ENCODE data around the gene ZMYM5.
A peak's percentile ranks its signal among the peaks of the same experiment; 100 is the strongest.
"Not testable (repeated sequence)": the region's sequence is repeated elsewhere in the genome, so short reads cannot be mapped to it uniquely, and the experiment has no call there.

The ZMYM5 gene

GRCh38 chr13:19818223-19818842 is 45.1 kb downstream of the ZMYM5 start:
- no peak for DNase-seq (ENCODE audit: low spot score)

GRCh38 chr13:19817510-19818158 is 45.8 kb downstream of the ZMYM5 start:
- no peak for DNase-seq (ENCODE audit: low spot score)

- DNase-seq (ENCODE audit: low spot score) = no peak
These were observed 46.3 kb downstream of the ZMYM5 start for GRCh38 chr13:19817106-19817505.

- not testable (repeated sequence) for DNase-seq (ENCODE audit: low spot score)
These were observed 47.6 kb downstream of the ZMYM5 start for GRCh38 chr13:19815842-19816241.

GRCh38 chr13:19810996-19811881 is 52.2 kb downstream of the ZMYM5 start:
- DNase-seq (ENCODE audit: low spot score) = no peak

GRCh38 chr13:19810151-19810550 is 53.3 kb downstream of the ZMYM5 start:
- DNase-seq (ENCODE audit: low spot score) = no peak

GRCh38 chr13:19805765-19806164 is 57.7 kb downstream of the ZMYM5 start:
- no peak for DNase-seq (ENCODE audit: low spot score)

- DNase-seq (ENCODE audit: low spot score) = no peak
These were observed 67.5 kb downstream of the ZMYM5 start for GRCh38 chr13:19795956-19796355.

GRCh38 chr13:19794631-19795030 is 68.8 kb downstream of the ZMYM5 start:
- DNase-seq (ENCODE audit: low spot score) = no peak

- DNase-seq (ENCODE audit: low spot score) = no peak
These were observed 71.4 kb downstream of the ZMYM5 start for GRCh38 chr13:19791953-19792537.

GRCh38 chr13:19782727-19783682 is 80.4 kb downstream of the ZMYM5 start, which contains the start of gene PSPC1:
Gene PSPC1, minus strand, starts transcription at chr13:19782945. Its CDS starts 188 bp downstream, at chr13:19782757.
- DNase-seq (ENCODE audit: low spot score) = peak; percentile 96

- DNase-seq (ENCODE audit: low spot score) = peak; percentile 25
These were observed 81.3 kb downstream of the ZMYM5 start for GRCh38 chr13:19782049-19782726.

GRCh38 chr13:19781526-19781925 is 81.9 kb downstream of the ZMYM5 start:
- DNase-seq (ENCODE audit: low spot score) = no peak

- not testable (repeated sequence) for DNase-seq (ENCODE audit: low spot score)
These were observed 82.6 kb downstream of the ZMYM5 start for GRCh38 chr13:19780753-19781418.
